ES-I3 (cell line): ENCODE results near the gene DCANP1.

Experiments used
- H3K36me3 ChIP-seq: 2 replicates; pipeline ENCODE4 v1.6.1; 2013; ENCODE audit warnings: mild to moderate bottlenecking, low read length, control low read depth, moderate library complexity; ENCODE audit not compliant: insufficient read depth
- H3K4me1 ChIP-seq: 2 replicates; pipeline ENCODE4 v1.6.1; 2013; ENCODE audit warnings: mild to moderate bottlenecking, control low read depth, low read length; ENCODE audit not compliant: insufficient read depth
- H3K9ac ChIP-seq: 2 replicates; pipeline ENCODE4 v1.6.1; 2013; ENCODE audit warnings: low read depth, mild to moderate bottlenecking, low read length, moderate library complexity
- H3K9me3 ChIP-seq: 2 replicates; pipeline ENCODE4 v1.6.1; 2013; ENCODE audit warnings: mild to moderate bottlenecking, low read length, moderate library complexity; ENCODE audit not compliant: control insufficient read depth, insufficient read depth

DCANP1 gene

DNA sequence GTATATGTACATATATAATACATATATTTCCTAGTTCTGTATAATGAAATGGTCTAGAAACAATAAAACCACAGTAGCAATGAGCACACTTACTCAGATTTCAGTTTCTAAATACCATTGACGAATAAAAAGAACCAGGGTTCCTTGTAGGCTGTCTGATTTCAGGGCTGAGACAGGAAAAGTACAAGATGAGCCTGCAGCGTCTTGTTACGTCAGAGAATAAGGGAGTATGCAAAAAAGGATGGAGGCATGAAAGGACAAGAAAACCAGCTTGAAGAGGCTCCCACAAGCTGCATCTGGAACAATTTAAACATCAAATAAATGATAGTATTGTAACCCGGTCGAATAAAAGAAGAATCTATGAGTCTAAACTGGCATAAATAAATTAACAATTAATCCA lies 22.8 kb upstream of the DCANP1 start:
- H3K36me3 ChIP-seq: no peaks in the 10 kb centered on the region
- H3K9me3 ChIP-seq: no peaks in the 10 kb centered on the region
- H3K9ac ChIP-seq: no peak overlapping the region
- H3K4me1 ChIP-seq: peaks cover 6% of the 10 kb centered on the region

DNA sequence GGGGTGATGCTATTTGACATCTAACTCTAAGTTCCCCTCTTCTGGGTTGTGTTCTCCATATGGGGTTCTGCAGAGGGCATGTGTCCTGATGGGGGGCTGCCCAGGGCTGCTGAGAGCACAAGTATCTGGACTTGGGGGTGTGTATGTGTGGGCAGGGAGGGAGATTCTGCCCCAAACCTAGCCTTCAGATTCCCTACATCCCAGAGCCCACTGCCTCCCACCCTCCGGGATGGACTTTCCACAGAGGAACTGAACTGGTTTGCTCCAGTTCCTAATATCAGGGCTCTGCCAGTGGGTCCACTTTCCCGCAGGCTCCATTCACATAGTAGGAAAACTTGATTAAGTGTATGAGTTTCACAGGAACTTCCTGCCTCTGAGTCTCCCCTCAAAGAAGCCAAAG lies 21.4 kb upstream of the DCANP1 start:
- H3K4me1 ChIP-seq: no peaks in the 10 kb centered on the region; the same call in 1 of the 2 replicates
- H3K36me3 ChIP-seq: no peaks in the 10 kb centered on the region
- H3K9ac ChIP-seq: no peak overlapping the region
- no peaks in the 10 kb centered on the region for H3K9me3 ChIP-seq

DNA sequence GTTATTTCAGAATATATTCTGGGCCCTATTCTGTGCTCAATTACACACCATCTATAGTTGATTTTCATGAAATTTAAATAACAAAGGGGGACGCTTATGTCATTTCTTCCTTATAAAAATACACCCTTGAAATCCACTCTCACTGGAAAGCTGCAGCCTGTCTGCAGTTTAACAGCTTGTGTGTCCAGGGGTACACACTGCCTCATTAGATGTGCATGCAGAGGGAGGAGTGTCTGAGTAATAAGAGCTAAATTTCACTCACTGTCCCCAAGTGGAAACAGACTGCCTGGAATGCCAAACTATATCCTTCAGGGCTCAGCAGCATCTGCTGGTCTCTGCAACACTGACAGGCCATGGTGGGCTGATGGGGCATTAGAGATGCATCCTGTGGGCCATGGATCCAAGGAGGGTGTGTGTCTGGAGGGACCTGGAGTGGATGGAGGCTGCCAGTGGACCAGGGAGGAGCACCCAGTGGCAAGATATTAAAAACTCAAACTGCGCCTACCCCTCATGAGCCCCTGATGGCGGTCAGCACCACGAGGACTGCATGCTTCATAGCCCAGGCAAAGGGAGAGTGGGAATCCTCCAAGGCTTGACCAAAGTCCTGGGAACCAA lies 20.8 kb upstream of the DCANP1 start:
- H3K36me3 ChIP-seq: no peaks in the 10 kb centered on the region
- H3K4me1 ChIP-seq: no peaks in the 10 kb centered on the region; the same call in 1 of the 2 replicates
- no peak overlapping the region for H3K9ac ChIP-seq
- H3K9me3 ChIP-seq: no peaks in the 10 kb centered on the region

GRCh38 chr5:135467051-135467625 lies 20.0 kb upstream of the DCANP1 start:
- H3K9me3 ChIP-seq: no peaks in the 10 kb centered on the region
- H3K36me3 ChIP-seq: no peaks in the 10 kb centered on the region
- H3K4me1 ChIP-seq: no peaks in the 10 kb centered on the region; the same call in 1 of the 2 replicates
- H3K9ac ChIP-seq: peak overlapping the region; percentile 37; the same call in 1 of the 2 replicates

- Histone ChIP-seq H3K4me1 (no peaks in the 10 kb centered on the region; the same call in 1 of the 2 replicates), H3K9ac (peak overlapping the region; percentile 37; the same call in 1 of the 2 replicates), H3K36me3 (no peaks in the 10 kb centered on the region), H3K9me3 (no peaks in the 10 kb centered on the region)
Observed at GRCh38 chr5:135466178-135467050, 19.3 kb upstream of the DCANP1 start.

DNA sequence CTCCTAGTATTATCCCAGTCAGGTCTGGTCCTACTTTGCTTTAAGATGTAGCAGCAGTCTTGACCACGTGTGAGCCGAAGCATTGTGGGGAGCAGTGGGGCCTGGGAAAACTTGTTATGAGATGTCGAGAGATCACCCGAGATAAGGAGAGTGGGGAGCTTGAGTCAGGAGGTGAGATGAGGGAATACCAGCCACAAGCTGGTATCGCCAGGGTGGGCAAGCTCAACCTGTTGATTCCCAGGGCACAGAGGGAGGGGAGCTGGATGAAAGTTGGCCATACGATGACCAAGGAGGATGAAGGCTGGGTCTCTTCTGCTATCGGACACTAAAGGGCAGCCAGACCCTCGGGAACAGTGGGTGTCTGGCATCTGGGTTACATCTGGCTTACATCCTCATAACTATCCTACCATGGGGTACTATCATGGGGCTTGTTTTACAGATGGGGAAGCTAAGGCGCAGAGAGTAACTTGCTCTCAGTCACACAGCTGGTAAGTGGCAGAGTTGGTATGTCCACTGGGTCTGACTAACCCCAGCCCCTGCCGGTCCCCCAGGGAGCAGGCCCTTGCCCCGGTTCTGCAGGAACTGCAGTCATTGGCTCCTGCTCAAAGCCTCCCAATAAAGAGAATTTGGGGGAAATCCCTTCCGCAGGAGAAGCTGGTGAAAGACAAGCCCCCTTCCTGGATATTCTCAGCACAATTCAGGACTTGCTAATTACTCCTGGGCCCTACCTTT lies 18.4 kb upstream of the DCANP1 start:
- no peaks in the 10 kb centered on the region; the same call in 1 of the 2 replicates for H3K4me1 ChIP-seq
- H3K9me3 ChIP-seq: no peaks in the 10 kb centered on the region
- H3K36me3 ChIP-seq: no peaks in the 10 kb centered on the region
- H3K9ac ChIP-seq: no peak overlapping the region

- no peaks in the 10 kb centered on the region for H3K9me3 ChIP-seq
- no peaks in the 10 kb centered on the region for H3K36me3 ChIP-seq
- H3K9ac ChIP-seq: no peak overlapping the region
- no peaks in the 10 kb centered on the region; the same call in 1 of the 2 replicates for H3K4me1 ChIP-seq
Observed at GRCh38 chr5:135462304-135462703, 15.2 kb upstream of the DCANP1 start.

GRCh38 chr5:135461481-135462151 lies 14.5 kb upstream of the DCANP1 start:
- Histone ChIP-seq H3K36me3 (no peaks in the 10 kb centered on the region), H3K9me3 (no peaks in the 10 kb centered on the region), H3K9ac (no peak overlapping the region), H3K4me1 (no peaks in the 10 kb centered on the region; the same call in 1 of the 2 replicates)

GRCh38 chr5:135460246-135461033 lies 13.3 kb upstream of the DCANP1 start:
- H3K9ac ChIP-seq: no peak overlapping the region
- no peaks in the 10 kb centered on the region; the same call in 1 of the 2 replicates for H3K4me1 ChIP-seq
- no peaks in the 10 kb centered on the region for H3K36me3 ChIP-seq
- no peaks in the 10 kb centered on the region for H3K9me3 ChIP-seq

- Histone ChIP-seq H3K9ac (no peak overlapping the region), H3K36me3 (no peaks in the 10 kb centered on the region), H3K9me3 (no peaks in the 10 kb centered on the region), H3K4me1 (no peaks in the 10 kb centered on the region)
Observed at GRCh38 chr5:135458921-135459331, 11.8 kb upstream of the DCANP1 start.

GRCh38 chr5:135458356-135458755 lies 11.2 kb upstream of the DCANP1 start:
- no peaks in the 10 kb centered on the region for H3K4me1 ChIP-seq
- no peaks in the 10 kb centered on the region for H3K36me3 ChIP-seq
- H3K9me3 ChIP-seq: no peaks in the 10 kb centered on the region
- H3K9ac ChIP-seq: no peak overlapping the region

DNA sequence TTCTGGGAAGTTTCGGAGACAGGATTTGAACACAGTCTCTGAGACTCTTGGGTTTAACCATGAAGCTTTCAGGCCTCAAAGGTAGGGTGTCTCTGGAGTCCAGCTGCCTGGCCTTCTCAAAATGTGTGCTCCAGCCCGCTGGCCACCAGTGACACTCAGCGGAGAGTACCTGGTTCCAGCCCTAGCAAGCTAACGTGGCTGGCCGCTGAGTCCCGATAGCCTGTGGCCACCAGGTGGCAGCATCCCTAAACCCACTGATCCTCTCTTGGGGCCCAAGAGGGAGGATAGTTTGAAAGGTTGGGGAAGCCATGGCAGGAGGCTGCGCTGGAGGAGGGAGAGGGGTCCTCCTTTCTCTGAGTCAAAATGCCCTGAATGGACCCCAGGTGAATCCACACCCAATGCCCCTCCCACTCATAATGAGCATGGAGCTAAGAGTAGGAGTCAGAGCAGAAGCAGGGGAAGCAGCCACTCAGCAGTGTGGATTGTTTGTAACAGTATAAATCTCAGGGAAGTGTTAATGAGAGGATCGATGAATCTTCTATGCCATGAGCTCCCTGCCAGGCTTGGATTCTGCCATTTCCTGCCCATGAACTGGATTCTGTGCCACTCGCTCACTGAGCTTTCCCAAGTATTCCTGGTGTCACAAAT lies 10.4 kb upstream of the DCANP1 start:
- Histone ChIP-seq H3K4me1 (no peaks in the 10 kb centered on the region), H3K36me3 (no peaks in the 10 kb centered on the region), H3K9me3 (no peaks in the 10 kb centered on the region), H3K9ac (no peak overlapping the region)
